ENCODE data around the gene GJC2.

DNA sequence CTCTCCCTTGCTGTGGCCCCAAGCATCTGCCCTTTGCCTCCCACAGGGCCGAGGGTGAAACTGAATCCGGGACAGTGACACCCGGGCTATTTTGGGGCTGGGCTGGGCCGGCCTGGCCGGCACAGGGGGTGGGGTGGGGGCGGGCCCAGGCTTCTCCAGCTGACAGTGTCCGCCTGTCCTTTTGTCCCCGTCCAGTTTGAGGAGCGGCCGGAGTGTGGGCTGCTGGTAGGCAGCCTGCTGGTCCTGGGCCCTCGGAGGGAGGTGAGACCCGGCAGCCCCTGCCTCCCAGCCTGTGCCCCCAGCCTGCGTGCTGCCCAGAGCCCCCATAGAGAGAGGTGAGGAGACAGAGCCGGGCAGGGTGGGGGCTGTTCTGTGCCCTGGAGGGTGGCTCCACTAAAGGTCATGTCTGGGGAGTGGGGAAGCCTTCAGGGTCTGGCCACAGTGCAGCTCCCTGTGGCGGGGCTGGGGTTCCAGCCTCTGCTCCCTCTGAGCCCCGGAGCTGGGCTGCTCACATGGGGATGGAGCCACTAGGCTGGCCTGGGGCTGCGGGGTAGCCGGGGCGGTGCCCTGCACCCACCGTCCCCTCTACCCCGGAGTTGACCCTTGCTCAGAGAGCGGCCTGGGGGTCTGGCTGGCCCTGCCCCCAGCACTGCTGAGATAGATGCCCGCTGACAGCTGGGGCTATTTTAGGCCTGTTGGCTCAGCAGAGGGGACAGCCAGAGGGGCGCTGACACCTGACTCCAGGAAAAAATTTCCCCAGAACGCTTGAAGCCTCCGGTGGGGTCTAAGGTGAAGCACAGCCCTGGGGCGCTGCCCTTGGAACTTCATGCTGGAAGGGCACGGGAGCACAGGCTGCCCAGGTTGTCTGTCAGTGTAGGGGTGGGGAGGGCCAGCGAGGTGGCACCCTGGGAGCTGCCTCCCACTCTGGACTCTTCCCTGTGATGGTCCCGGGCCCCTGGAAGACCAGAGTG lies 58.4 kb downstream of the GJC2 start, which contains the start of gene OBSCN:
- TF ChIP-seq CTCF (IDR thresholded peaks at IDR 0.05) (no peak), POLR2A (IDR thresholded peaks at IDR 0.05) (peak; percentile 90 to 93)
